Renal cortex interstitium (tissue), 15 donors: ENCODE data around the gene UGT2B17. TPM values are rescaled to one million over a fixed set of nuclear protein-coding genes. Genes with fewer than 3 reads are reported as not detected.
"Not testable (repeated sequence)": the region's sequence is repeated elsewhere in the genome, so short reads cannot be mapped to it uniquely, and the experiment has no call there.

Experiments used
- DNase-seq, 11 donors: peaks; one replicate each; pipeline ENCODE4 v3.0.0-alpha.2; 2013; ENCODE audit warnings: low read depth in 9 of 11, low spot score in 4 of 11; ENCODE audit errors: extremely low read depth in 1 of 11
- long read RNA-seq, 16 experiments: transcript quantifications; one replicate each; lab custom pipeline, GENCODE V29; 2026
- polyA plus RNA-seq, 3 donors: library from polyadenylated mRNA; unstranded; fragments of 120-200 nt; gene quantifications; one replicate each; pipeline ENCODE4 v1.2.1, GENCODE V29; 2013; ENCODE audit not compliant: insufficient read length in 3 of 3

UGT2B17 gene
- not detected for polyA plus RNA-seq
- long read RNA-seq, donor 1 = 0 reads
- long read RNA-seq, donor 2 = 0 reads
- long read RNA-seq, donor 3 = 0 reads
- long read RNA-seq, donor 4 = 0 reads
- long read RNA-seq, donor 5 = 0 reads
- long read RNA-seq, donor 6 = 0 reads
- long read RNA-seq, donor 7 = 0 reads
- long read RNA-seq, donor 8 = 0 reads
- long read RNA-seq, donor 9 = 0 reads
- long read RNA-seq, donor 10 = 0 reads
- long read RNA-seq, donor 11 = 0 reads
- long read RNA-seq, donor 12 = 0 reads
- long read RNA-seq, donor 13 = 0 reads
- long read RNA-seq, donor 14 = 0 reads
- long read RNA-seq, donor 15 = 0 reads
- long read RNA-seq, donor 16 = 0 reads

DNA sequence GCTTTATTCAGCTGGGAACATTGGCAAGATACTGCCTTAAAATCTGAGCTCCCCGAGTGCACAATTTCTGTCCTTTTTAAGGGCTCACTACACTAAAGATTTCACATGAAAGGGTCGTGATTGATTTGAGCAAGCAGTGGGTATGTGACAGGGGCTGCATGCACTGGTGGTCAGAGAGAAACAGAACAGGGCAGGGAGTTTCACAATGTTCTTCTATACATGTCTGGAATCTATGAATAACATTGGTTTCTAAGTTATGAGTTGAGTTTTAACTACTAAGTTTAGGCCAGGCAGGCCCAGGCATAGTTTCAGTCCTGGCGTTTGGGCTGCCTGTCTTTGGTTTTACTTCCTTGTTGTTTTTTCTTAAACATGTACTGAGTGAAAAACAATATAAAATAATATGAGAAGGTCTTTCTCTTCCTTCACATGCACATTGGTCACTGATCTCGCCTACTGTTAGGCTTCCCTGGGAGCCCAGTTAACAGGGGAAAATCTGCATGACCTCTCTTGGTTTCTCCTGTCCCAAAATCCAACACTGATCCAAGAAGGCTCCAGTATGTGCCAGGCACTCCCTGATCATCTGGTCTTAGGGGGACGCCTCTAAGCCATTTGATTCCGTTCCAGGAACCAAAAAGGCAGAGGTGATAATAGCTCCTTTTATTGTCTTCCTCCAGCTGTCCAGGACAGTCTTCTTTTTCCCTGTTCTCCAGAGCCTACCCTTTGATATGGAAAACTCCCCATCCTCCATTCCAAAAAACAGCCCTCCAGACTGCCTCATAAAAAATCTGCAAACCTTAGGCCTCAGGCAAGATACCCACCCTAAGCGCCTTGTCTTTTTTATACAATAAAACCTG is at the start of gene UGT2B17:
Gene UGT2B17, minus strand, starts transcription at position 51 of the 854 bp plus-strand sequence. CDS start 7,838 bp downstream, outside the sequence.
- no peak for DNase-seq

DNA sequence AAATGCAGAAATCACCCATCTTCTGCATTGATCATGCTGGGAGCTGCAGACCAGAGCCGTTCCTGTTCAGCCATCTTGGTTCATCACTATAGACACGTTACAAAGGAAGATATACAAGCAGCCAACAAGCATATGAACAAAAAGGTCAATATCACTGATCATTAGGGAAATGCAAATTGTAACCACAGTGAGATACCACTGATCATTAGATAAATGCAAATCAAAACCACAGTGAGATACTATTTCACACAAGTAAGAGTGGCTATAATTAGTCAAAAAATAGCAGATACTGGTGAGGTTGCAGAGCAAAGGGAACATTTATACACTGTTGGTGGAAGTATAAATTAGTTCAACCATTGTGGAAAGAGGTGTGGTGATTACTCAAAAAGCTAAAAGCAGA is 46.6 kb upstream of the UGT2B17 start:
- DNase-seq = not testable (repeated sequence)

DNA sequence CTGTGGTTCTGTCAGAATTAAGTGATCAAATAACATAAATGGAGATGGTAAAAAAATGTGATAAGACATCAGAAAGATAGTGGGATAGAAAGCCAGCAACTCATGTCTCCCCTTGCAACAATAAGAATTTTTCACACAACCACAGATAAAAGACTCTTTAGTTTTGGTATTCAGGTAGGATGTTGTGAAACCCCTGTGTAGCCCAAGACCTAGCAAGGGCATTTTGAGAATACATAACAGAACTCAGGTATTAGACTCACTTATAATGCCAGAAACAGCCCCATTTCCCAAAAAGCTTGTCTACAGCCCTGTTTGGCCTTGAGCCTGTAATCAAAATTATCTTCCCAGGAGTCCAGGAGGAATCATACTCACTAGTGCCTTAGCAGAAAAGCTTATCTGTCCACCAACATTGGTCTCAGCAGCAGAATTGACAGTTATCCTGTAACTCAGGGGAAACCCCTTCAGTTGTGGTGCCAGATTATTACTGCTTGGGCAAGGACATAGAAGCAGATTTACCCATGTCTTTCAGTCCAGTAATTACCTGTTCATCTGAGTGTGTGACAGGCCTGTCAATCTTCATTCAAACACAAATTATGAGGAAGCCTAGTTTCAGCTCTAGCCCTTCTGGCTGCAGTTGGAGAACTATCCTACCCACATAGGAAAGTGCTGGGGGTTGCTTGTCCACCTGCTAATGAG is 41.0 kb upstream of the UGT2B17 start:
- DNase-seq = no peak

DNA sequence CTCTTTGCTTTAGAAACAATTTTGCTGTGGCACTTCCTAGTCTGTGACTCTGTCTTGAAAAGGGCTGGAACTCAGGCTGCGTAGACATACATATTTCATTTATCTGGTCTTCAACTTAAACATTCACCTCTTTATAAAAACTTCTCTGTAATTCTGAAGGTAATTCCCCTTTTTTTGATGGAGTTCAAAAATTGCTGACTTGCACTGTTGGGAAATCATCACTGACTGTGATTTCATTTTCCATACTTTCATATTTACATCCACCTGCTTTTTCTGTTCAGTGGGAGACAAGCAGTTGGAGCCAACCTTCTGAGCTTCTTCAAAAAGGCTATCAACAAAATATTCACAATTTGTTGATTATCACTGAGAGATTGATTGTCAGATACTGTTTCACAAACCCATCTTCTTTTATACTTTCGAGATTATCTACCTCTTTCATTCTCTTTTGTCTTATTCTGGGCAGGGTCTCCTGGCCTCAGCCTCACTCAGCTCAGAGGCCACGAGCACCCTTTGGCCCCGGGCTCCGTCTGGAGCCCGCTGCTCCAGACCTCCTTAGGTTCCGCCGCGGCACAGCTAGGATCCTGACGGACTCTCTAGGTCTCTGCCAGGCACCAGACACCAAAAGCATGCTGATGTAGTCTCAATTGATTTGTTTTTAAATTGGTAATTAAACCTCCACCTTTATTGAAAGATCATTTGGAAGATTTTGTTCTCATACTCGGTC is 39.7 kb upstream of the UGT2B17 start:
- no peak for DNase-seq

DNA sequence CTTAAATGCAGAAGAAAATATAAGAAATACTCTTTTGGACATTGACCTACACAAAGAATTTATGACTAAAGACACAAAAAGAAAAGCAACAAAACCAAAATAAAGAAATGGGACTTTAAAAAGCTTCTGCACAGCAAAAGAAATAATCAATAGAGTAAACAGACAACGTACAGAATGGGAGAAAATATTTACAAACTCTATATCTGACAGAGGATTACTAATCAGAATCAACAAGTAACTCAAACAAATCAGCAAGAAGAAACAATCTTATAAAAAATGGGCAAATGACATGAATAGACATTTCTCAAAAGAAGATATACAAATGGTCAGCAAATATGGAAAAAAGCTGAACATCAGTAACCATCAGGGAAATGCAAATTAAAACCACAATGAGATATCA is 37.6 kb upstream of the UGT2B17 start:
- no peak for DNase-seq

DNA sequence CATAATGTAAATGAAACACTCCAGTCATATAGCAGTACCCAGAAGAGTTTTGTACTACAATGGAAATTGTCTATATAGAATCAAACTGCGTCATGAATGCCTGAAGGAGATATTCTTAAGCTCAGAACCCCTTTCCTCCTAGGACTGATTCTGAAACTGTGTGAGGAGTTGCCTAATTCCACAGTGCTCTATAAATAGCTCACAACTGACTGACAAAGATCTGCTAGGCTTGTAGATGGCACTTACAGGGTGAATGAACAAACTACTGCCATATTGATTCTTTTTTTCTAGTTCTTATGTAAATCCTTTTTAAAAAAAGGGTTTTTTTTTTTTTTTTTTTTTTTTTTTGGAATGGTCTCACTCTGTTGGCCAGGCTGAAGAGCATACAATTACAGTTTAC is 30.1 kb upstream of the UGT2B17 start:
- DNase-seq = no peak

DNA sequence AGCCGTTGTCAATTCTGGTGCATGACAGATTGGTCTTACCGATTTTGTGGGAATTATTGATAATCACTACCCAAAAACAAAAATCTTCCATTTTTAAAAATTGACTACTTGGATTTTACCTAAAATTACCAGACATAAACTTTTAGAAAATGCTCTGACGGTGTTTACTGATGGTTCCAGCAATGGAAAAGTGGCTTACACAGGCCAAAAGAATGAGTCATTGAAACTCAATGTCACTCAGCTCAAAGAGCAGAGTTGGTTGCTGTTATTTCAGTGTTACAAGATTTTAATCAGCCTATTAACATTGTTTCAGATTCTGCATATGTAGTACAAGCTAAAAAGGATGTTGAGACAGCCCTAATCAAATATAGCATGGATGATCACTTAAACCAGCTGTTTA is 23.0 kb upstream of the UGT2B17 start:
- DNase-seq = no peak

DNA sequence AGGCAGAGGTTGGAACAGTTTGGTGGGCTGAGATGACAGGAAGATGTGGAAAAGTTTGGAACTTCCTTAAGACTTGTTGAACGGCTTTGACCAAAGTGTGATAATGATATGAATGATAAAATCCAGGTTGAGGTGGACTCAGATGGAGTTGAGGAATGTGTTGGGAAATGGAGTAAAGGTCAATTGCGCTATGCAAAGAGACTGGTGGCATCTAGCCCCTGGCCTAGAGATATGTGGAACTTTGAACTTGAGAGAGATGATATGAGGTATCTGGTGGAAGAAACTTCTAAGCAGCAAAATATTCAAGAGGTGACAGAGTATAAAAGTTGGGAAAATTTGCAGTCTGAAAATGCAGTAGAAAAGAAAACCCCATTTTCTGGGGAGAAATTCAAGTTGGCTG is 21.4 kb upstream of the UGT2B17 start:
- no peak for DNase-seq

DNA sequence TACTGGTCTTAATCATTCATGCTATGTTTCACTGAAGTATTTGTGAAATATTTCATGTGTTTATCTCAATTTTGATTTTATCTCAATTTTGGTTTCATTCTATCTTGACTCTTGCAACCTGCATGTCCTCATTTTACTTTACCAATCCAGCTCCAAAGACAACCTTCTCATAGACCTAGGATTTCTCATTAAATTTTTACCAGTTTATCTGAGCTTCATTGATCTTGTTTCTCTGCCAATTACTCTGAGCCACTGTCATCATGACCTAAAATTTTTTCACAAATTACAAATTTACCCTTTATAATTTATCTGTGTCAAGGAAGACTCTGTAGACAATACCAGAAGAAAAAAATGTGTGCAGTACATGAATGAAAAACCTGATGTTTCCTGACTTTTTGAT is 18.6 kb upstream of the UGT2B17 start:
- no peak for DNase-seq

DNA sequence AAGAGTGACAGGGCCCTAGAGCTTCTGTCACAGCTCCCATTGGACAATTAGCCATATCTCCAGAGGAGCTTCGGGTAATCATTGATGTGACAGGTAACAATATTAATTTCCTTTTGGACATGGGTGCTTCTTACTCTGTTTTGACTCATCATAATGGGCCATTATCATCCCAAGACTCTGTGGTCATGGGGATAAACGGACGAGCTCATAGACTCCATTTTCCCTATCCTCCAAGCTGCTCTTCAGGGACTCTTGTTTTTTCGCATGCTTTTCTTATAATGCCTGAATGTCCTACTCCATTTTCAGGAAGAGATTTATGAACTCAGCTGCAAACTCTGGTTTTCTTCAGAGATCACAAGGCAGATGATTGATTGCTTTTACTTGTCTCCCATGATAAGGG is 17.0 kb upstream of the UGT2B17 start:
- DNase-seq = no peak

DNA sequence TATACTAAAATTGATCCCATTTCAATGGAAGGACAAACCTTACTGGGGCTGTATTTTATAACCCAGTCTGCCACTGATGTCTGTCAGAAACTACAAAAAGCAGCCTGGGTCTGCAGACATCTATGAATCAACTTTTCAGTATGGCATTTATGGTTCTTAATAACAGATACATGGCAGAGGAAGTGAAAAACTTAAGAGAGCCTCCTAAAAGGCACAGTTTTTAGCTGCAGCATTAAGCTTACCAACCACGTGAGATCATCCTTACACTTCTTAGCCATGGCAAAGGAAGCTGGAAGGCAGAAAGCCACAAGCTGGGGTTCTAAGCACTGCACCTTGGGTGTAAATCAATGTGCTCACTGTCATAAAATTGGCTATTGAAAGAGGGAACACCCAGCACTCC is 16.6 kb upstream of the UGT2B17 start:
- DNase-seq = no peak

DNA sequence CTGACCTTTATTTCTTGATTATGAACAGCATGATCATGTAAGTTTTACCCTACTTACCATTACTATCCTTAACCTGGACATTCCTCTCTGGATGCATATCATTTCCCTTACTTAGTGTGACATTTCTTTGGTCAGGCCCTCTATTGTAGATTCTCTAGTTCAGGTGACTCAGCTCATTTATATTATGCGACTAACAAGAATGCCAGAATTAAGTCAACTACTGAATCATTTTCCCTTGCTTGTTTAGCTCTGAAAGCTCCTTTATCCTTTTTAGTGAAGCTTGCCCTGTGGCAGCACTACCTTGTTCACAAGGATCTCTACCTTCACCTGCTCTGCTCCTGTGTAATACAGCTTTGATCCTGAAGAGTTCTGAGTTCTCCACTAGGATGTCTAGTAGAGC is 15.1 kb upstream of the UGT2B17 start:
- DNase-seq = no peak

DNA sequence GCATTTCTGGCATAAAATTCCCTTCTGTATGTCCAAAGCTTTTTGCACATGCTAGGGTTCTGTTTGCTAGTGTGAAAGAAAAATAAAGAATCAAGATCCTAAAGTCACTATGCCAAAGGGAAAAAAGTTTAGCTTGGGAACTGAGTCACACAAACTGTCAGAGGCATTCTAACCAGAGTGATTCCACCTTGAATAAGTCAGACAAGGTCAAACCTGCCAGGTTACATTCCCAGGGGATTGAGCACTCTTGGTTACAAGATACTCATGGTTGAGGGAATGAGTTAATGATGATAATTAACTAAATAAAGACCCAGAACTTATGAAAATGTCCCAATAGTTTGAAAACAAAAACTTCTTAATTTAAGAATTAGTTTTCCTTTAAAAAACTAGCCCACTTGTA is 13.7 kb upstream of the UGT2B17 start:
- no peak for DNase-seq

DNA sequence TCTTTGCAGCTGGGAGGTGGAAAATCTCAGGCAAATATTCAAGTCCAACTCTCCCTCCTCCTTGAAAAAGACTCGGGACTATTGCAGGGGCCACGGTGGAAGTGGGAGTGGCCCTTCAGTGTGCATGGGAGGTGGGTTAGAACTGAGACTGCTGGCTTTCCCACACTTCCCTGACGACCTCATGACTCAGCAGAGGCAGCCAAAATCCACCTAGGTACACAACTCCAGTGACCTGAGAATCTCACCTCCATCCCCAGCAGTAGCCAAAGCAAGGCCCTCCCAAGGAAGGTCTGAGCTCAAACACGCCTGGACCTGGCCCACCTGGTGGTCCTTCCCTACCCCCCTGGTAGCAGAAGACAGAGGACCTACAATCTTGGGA is 6.2 kb upstream of the UGT2B17 start:
- DNase-seq = no peak

DNA sequence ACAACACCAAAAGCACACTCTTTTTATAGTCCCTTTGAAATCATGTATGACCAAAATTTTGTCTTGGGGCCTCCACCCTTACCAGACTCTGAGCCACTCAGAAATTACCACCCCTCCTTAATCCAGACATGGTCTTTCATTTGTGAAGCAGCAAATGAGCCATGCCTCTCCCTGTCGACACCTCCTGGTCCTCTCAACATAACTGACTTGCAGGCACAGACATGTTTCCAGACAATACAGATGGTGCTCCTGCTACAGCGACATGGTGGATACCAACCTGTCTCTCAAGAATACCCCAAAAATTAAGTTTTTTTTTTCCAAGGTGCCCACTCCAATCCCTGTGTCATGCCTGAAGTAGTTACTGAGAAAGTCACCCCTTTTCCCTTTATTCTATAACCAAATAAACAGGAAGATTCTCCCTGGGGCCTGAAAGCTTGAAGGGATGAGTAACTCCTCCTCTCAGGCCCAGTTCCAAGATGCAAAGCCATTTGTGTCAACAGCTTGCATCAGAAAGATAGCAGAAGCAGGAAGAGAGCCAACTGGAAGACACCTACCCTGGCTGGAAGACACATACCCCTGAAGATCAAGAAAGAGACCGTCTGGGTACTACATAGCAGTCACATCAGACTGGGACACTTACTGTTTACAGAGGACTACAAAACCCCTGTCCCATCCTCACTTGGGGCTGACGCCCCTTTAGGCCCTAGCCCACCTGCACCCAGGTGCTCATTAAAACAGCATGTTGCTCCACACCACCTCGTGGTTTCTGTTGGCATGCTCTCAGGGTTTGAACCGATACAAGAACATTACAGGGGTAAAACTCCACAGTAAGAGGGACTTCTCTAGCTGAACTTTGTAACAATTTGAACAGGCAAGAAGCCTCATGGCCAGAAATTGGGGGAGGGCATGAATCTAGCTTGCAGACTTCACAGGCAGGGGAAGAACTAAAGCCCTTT is 5.5 kb upstream of the UGT2B17 start:
- no peak for DNase-seq

DNA sequence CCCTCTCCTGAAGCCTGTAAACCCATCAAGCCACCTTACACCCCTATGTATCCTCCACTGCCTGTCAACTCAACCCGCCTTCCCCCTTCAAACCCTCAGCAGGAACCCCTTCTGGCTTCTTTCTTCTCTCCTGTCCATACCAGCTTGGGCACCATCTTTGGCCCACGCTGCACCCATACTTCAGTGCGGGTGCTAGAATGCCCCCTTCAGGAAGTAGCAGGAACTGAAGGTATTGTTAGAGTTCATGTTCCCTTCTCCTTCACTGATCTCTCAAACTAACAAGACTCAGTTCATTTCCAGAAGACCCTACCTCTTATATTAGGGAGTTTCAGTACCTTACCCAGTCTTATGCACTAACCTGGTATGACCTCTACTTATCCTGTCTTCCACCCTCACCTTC is 1.5 kb upstream of the UGT2B17 start:
- no peak for DNase-seq

DNA sequence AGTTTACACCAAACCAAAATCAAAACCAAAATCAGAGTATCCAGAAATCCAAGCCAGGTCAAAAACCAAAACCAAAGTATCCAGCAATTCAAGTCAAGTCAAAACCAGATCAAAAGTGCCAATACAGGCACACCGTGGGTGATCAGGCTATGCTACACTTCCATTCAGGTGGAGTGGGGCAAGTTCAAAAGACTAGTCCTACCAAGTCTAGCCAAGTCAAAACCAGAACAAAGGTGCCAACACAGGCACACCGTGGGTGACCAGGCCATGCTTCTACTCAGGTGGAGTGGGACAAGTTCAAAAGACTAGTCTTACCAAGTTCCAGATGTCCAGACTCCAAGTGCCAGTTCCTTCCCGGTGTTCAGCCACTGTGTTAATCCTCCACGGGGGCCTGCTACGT is 486 bp downstream of the UGT2B17 start:
- DNase-seq = not testable (repeated sequence)

DNA sequence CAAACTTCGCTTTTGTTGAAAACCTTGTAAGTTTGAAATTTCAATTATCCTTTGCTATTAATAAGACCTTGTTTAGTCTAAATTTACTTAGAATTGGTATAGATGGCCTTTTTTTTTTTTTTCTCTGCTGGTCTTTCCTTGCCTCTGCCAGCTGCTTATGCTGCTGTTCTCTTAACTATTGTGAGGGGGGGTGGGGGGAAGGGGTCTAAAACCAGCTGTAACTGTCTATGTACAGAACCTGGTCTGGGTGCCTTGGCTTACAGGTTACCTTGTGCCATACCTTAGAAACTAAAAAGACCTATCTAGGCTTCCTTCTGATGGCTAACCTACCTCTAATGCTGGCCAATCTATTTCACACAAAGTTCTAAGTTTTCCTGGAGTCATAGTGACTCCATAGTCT is 1.0 kb downstream of the UGT2B17 start:
- no peak for DNase-seq
